ENCODE measurements around the gene LAMA5.

LAMA5 gene

GRCh38 chr20:62287759-62288534 lies 79.2 kb downstream of the LAMA5 start:
- DNase-seq (ENCODE audit: low read depth, low spot score), result no peak

- no peak for DNase-seq (ENCODE audit: low read depth, low spot score)
These were observed 80.0 kb downstream of the LAMA5 start for GRCh38 chr20:62287129-62287528.

DNA sequence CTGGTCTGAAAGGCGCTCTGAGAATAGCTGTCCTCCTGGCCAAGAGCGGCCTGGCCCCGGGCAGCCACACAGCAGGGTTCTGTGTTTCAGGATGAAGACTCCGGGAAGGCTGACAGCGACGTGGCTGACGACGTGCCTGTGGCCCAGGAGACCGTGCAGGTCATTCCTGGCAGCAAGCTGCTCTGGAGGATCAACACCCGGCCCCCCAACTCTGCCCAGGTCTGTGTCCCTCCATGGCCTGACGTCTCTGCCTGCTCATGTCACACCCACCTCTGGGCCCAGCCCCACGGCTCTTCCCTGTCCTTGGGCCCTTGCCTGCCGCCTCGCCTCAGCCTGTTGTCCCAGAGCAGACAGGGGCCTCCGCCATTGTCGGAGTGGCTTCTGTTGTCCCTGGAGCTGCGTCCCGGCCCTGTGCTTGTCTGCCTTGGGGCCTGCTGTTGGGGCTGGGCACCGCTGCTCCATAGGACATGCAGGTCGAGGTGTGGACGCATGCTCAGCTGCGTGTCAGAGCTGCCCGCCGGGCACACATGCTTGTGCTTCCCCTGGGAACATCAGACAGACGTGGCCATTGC lies 80.5 kb downstream of the LAMA5 start:
- no peak for DNase-seq (ENCODE audit: low read depth, low spot score)

DNA sequence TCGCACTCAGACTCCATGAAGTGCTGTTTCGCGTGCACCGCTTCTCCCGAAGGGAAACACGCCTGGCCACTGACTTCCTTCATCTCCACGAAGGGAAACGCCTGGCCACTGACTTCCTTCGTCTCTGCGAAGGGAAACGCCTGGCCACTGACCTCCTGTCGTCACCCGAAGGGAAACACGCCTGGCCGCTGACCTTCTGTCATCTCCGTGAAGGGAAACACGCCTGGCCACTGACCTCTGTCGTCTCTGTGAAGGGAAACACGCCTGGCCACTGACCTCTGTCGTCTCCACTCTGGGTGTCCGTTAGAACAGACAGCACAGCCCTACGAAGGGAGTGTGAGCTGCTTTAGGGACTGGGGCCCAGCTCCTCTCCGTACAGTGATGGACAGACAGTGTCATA lies 81.4 kb downstream of the LAMA5 start:
- DNase-seq (ENCODE audit: low read depth, low spot score), result no peak

- DNase-seq (ENCODE audit: low read depth, low spot score), result no peak
These were observed 82.0 kb downstream of the LAMA5 start for GRCh38 chr20:62285151-62285550.

DNA sequence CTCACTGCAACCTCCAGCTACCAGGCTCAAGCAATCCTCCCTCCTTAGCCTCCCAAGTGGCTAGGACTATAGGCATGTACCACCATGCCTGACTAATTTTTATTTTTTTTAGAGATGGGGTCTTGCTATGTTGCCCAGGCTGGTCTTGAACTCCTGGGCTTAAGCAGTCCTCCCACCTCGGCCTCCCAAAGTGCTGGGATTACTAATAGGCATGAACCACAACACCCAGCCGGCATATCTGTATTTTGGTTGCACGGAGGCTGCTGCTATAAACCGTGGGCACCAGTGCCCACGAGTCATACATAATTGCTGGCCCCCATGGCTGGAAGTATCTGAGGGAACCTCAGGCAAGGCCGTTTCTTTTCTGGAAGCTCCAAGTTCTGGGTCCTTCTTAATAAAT lies 82.7 kb downstream of the LAMA5 start:
- DNase-seq (ENCODE audit: low read depth, low spot score), result no peak

DNA sequence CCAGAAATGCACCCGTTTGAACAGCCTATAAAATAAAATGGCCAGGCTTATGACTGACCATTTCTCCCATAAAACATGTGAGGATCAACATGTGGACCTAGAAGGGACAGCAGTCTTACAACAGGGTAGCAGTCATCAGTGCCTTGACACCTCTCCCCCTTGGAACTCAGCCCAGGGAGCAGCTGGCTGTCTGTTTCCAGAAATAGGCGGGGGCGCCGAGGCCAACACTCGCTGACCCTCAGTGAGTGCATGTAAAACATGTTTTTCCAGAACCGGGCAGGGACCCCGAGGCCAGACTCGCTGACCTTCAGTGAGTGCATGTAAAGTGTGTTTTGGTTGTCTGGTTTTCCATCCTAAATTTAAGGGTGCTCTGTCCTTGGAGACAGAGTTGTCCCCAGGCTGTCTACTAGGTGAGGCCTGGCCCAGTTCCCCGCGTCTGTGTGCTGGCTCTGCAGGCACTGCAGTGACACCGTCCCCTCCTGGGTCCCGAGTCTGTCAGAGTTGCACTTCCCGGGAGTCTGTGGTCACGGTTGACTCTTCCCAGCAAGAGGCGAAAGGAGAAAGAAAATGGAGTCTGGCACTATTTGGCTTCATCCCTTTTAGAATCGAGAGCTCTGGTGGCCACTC lies 84.1 kb downstream of the LAMA5 start:
- no peak for DNase-seq (ENCODE audit: low read depth, low spot score)

DNA sequence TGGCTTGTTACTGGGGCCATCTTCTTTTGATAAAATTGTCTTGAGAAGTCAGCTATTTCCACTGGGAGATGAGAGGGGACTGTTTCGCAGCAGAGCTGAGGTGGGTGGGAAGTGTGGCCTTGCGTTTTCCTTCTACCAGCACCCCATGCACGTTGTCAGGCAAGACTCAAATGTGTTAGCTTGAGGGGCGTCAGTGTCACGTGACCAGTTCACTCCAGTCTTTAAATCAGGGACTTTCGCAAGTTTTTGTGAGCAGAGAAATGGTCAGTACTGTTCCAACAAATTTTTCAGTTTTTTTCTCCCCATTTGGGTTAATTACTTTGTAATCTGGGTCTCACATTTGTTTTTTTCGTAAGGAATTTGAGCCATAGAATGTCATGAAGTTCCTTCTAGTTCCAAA lies 85.0 kb downstream of the LAMA5 start:
- no peak for DNase-seq (ENCODE audit: low read depth, low spot score)

GRCh38 chr20:62281161-62281933 lies 85.8 kb downstream of the LAMA5 start:
- DNase-seq (ENCODE audit: low read depth, low spot score), result no peak

- DNase-seq (ENCODE audit: low read depth, low spot score), result no peak
These were observed 86.8 kb downstream of the LAMA5 start for GRCh38 chr20:62280303-62280702.

DNA sequence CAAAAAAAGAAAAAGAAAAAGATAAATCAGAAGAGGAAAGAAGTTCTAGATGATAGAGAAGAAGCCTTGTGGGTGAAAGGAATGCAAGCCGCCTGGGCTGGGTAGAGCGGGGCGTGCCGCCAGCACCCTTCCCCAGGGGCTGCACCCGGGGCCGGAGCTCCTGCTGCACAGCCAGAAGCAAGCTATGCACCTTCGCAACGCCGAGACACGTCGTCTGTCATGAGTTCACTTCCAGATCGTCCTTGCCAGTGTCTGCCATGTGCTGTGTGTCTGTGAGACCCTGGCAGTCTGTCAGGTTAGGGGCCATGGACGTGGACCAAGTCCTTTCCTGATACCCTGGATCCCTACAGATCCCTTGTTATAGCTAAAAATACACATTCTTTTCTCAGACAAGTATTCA lies 89.9 kb downstream of the LAMA5 start:
- DNase-seq (ENCODE audit: low read depth, low spot score), result no peak

DNA sequence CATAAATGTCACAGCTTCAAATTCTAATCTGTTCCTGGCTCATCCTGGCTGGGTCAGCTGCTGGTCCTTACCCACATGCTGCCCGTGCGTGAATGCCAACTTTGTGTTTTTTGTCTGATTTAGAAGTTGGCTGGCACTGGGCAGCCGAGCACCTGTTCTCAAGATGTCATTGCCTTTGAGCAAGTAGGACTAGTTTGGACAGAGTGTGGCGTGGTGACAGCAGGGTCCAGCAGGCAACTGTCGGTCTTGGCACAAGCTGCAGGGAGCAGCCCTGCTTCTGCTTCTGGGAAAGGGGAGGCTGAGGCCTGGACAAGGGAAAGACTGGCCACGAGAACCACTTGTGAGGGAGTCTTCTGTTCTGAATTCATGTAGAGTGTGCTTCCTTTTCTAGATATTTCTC lies 90.7 kb downstream of the LAMA5 start:
- no peak for DNase-seq (ENCODE audit: low read depth, low spot score)

GRCh38 chr20:62275219-62275618 lies 91.9 kb downstream of the LAMA5 start:
- no peak for DNase-seq (ENCODE audit: low read depth, low spot score)

DNA sequence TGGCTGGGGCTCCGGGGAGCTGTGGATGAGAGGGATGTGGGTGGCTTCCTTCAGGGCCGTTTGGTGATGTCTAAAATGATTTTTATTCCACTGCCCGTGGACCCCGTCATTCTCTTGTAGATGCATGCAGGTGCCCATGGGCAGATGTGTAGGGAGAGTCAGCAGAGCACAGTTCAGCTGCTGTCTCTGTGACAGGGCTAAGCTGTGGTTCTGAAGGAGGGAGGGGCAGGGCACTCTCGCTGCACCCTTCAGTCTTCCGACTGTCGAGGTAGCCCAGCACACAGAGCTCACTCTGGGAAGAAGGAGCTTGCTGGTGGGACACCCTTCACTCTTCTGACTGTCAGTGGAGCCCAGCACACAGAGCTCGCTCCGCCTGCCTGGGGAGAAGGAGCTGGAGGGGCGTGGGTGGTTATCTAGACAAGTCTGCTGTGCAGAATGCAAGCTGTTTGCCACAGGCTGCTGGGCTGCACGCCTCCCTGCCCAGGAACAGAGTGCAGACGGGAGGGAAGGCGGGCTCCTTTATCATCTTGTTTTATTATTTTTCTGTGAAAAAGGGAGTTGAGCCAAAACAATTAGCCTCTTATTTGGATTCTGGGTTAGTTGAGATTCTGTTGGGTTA lies 92.7 kb downstream of the LAMA5 start:
- DNase-seq (ENCODE audit: low read depth, low spot score), result no peak

DNA sequence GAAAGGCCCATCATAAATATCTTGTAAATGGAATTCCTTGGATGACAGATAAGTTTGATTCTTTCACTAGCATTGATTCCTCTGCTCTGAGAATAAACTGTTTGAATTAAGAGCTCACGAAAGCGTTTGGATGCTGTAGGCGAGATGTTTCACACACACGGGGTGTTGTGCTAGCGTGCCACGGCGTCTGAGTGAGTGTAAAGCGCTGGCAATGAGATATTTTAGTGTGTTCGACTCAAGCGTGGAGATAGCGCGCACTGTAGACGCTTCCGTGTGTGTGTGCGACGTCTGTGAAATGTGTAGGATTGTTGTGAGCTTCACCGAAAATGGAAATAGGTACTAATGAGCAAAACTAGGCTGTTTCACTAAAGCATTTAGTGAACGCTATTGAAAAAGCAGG lies 93.7 kb downstream of the LAMA5 start:
- no peak for DNase-seq (ENCODE audit: low read depth, low spot score)

- DNase-seq (ENCODE audit: low read depth, low spot score), result no peak
These were observed 94.9 kb downstream of the LAMA5 start for GRCh38 chr20:62272200-62272599.

GRCh38 chr20:62269871-62270270 lies 97.2 kb downstream of the LAMA5 start:
- DNase-seq (ENCODE audit: low read depth, low spot score), result no peak

- no peak for DNase-seq (ENCODE audit: low read depth, low spot score)
These were observed 97.7 kb downstream of the LAMA5 start for GRCh38 chr20:62269378-62269777.

DNA sequence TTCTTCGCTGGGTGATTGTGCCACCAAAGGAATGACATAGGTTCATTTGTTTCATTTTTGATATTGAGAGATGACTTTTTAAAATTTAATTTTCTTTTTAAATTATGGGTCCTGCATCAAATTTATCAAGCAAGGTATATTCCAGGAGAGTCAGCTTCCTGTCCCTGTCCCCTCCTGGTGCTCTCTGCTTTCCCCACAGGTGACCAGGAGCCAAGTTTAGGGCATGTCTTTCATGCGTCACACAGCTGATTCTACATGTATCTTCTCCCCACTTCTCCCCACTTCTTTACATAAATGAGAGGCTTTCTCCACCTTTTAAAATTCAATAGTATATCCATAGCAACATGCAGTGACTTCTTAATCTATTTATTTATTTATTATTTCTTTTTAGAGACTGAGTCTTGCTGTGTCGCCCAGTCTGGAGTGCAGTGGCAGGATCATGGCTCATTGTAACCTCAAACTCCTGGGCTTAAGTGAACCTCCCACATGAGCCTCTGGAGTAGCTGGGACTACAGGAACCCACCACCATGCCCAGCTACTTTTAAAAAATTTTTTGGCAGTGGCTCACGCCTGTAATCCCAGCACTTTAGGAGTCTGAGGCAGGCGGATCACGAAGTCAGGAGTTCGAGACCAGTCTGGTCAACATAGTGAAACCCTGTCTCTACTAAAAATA lies 98.7 kb downstream of the LAMA5 start:
- DNase-seq (ENCODE audit: low read depth, low spot score), result no peak

- DNase-seq (ENCODE audit: low read depth, low spot score), result no peak
These were observed 99.6 kb downstream of the LAMA5 start for GRCh38 chr20:62267543-62267942.

GRCh38 chr20:62266851-62267250 lies 100.3 kb downstream of the LAMA5 start:
- no peak for DNase-seq (ENCODE audit: low read depth, low spot score)
